ENCODE measurements around the gene RAET1E.

DNA sequence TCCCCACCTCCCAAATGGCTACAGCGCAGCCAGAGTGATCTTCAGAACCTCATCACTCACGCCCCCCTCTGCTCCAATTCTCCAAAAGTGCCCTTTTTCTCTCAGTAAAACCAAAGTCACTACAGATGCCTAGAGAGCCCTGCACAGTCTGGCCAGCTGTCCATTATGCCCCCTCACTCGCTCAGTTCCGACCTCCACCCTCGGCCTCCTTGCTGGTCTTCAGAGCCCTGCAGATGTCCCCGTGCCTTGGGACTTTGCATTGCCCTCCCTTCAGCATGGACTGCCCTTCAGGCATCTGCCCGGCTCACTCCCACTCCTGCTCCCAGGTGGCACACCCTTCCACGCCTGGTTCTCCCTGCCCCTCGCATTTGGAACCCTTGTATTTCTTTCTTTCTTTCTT is 1.1 kb upstream of the RAET1E start:
- TF ChIP-seq EZH2phosphoT487 (IDR thresholded peaks at IDR 0.05; ENCODE audit: unreplicated experiment) (no peak), STAT1 (IDR thresholded peaks at IDR 0.05; ENCODE audit: unreplicated experiment) (no peak), JUNB (IDR thresholded peaks at IDR 0.05; ENCODE audit: unreplicated experiment) (no peak), POLR2AphosphoS5 (IDR thresholded peaks at IDR 0.05; ENCODE audit: low read depth) (no peak), CREB1 (CRISPR knock-in tag; IDR thresholded peaks at IDR 0.05; ENCODE audit: low read depth) (no peak), ZNF114 (CRISPR knock-in tag; IDR thresholded peaks at IDR 0.05) (no peak)
- TF ChIP-seq, protein P1, sequence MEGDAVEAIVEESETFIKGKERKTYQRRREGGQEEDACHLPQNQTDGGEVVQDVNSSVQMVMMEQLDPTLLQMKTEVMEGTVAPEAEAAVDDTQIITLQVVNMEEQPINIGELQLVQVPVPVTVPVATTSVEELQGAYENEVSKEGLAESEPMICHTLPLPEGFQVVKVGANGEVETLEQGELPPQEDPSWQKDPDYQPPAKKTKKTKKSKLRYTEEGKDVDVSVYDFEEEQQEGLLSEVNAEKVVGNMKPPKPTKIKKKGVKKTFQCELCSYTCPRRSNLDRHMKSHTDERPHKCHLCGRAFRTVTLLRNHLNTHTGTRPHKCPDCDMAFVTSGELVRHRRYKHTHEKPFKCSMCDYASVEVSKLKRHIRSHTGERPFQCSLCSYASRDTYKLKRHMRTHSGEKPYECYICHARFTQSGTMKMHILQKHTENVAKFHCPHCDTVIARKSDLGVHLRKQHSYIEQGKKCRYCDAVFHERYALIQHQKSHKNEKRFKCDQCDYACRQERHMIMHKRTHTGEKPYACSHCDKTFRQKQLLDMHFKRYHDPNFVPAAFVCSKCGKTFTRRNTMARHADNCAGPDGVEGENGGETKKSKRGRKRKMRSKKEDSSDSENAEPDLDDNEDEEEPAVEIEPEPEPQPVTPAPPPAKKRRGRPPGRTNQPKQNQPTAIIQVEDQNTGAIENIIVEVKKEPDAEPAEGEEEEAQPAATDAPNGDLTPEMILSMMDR (conservative IDR thresholded peaks at IDR 0.05; ENCODE audit: low read depth in 2 of 2) = no peak
- TF ChIP-seq, protein P2, sequence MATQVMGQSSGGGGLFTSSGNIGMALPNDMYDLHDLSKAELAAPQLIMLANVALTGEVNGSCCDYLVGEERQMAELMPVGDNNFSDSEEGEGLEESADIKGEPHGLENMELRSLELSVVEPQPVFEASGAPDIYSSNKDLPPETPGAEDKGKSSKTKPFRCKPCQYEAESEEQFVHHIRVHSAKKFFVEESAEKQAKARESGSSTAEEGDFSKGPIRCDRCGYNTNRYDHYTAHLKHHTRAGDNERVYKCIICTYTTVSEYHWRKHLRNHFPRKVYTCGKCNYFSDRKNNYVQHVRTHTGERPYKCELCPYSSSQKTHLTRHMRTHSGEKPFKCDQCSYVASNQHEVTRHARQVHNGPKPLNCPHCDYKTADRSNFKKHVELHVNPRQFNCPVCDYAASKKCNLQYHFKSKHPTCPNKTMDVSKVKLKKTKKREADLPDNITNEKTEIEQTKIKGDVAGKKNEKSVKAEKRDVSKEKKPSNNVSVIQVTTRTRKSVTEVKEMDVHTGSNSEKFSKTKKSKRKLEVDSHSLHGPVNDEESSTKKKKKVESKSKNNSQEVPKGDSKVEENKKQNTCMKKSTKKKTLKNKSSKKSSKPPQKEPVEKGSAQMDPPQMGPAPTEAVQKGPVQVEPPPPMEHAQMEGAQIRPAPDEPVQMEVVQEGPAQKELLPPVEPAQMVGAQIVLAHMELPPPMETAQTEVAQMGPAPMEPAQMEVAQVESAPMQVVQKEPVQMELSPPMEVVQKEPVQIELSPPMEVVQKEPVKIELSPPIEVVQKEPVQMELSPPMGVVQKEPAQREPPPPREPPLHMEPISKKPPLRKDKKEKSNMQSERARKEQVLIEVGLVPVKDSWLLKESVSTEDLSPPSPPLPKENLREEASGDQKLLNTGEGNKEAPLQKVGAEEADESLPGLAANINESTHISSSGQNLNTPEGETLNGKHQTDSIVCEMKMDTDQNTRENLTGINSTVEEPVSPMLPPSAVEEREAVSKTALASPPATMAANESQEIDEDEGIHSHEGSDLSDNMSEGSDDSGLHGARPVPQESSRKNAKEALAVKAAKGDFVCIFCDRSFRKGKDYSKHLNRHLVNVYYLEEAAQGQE (IDR thresholded peaks at IDR 0.05; ENCODE audit: unreplicated experiment) = no peak
